ENCODE results near the gene CAPN11. TPM values are rescaled to one million over a fixed set of nuclear protein-coding genes. Genes with fewer than 3 reads are reported as not detected.
"Not testable (repeated sequence)": the region's sequence is repeated elsewhere in the genome, so short reads cannot be mapped to it uniquely, and the experiment has no call there.

Gene CAPN11
- total RNA-seq, 1 donor, result 0.10 TPM

DNA sequence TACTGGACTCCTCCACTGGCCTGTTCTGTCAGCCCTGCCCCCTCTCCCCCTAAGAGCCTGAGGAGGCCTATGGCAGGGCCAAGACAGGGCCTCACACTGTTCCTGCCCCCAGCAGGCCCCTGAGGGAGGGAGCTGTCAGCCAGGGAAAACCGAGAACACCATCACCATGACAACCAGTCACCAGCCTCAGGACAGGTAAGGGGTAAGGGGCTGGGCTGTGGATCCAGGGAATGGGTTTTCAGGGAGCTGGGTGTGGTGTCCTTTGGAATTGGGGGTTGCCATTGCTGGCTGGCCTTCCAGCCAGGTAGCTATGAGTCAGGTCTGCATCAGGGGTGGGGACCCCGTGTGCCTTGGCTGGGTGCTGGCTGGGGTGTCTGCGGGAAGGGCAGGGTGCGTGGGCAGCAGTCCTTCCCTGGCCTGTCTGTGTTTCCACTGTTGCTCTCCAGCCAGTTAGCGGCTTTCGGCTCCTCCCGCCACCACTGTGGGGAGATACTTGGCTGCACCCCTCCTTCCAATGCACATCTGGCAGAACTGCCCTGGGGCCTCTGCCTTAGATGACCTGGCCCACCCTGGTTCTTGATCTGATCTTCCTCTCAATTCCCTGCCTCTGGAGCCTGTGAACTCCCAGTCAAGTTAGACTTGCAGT is 68.7 kb downstream of the CAPN11 start:
- Histone ChIP-seq H3K4me1 (ENCODE audit: insufficient read depth, low read length) (peaks cover 28% of the 10 kb centered on the region), H3K27me3 (ENCODE audit: insufficient read depth, low read length) (no peaks in the 10 kb centered on the region), H3K9me3 (ENCODE audit: low read depth, low read length) (no peaks in the 10 kb centered on the region), H3K4me3 (ENCODE audit: low read length) (no peak overlapping the region)

DNA sequence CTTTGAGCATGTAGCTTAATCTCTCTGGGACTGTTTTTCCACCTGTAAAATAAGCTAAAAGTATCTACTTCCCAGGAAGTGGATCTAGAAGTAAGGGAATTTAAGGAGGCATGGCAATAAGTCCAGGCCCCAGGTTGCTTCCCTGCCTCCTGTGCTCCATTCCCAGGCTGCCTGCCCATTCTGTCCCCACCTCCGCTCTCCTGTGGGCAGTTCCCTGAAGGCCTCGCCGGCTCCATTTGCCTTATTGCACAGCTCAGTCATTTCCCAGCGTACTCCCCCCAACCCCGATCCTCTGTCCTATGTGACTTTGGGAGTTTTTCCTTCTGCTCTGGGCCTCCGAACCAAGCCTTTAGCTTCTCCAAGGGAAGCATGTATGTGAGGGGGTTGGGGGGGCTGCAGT is 69.4 kb downstream of the CAPN11 start:
- Histone ChIP-seq H3K9me3 (ENCODE audit: low read depth, low read length) (no peaks in the 10 kb centered on the region), H3K4me1 (ENCODE audit: insufficient read depth, low read length) (peaks cover 24% of the 10 kb centered on the region), H3K4me3 (ENCODE audit: low read length) (no peak overlapping the region), H3K27me3 (ENCODE audit: insufficient read depth, low read length) (no peaks in the 10 kb centered on the region)

DNA sequence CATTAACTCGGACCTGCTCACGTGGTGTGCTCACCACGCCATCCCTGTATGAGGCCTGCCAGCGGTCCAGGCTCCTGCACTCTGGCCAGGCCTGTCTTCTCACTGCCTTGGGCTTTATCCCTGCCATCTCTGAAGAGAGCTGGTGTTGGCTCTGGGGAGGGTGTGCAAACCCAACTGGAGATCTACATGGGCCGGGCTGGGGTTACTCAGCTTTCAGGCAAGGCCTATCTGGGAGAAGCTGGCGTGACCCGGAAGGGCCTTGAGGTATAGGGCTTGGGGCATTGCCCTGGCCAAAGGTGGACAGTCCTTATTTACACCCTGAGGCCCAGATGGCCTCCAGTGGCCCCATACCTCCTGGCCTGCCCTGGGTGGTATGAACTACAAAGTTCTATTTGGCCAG is 69.8 kb downstream of the CAPN11 start:
- Histone ChIP-seq H3K4me3 (ENCODE audit: low read length) (no peak overlapping the region), H3K4me1 (ENCODE audit: insufficient read depth, low read length) (peaks cover 27% of the 10 kb centered on the region), H3K27me3 (ENCODE audit: insufficient read depth, low read length) (no peaks in the 10 kb centered on the region), H3K9me3 (ENCODE audit: low read depth, low read length) (no peaks in the 10 kb centered on the region)

DNA sequence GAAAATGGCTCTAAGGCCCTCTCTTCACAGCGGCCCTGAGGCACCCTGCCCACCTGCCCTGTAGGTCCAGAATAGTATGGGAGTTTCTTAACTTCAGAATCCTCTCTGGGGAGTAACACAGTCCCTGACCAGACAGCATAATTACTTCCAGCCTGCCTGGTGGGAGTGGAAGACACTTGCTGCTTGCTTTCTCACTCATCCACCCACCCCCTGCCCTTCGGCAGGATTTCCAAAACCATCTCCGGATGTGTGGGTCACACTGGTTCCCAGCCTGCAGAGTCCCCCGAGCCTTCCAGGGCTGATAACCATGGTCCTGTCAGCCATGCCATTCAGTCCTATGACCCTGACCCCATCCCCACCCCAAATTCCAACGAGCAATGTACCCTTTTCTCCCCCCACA is 70.2 kb downstream of the CAPN11 start:
- Histone ChIP-seq H3K4me3 (ENCODE audit: low read length) (no peak overlapping the region), H3K9me3 (ENCODE audit: low read depth, low read length) (no peaks in the 10 kb centered on the region)

DNA sequence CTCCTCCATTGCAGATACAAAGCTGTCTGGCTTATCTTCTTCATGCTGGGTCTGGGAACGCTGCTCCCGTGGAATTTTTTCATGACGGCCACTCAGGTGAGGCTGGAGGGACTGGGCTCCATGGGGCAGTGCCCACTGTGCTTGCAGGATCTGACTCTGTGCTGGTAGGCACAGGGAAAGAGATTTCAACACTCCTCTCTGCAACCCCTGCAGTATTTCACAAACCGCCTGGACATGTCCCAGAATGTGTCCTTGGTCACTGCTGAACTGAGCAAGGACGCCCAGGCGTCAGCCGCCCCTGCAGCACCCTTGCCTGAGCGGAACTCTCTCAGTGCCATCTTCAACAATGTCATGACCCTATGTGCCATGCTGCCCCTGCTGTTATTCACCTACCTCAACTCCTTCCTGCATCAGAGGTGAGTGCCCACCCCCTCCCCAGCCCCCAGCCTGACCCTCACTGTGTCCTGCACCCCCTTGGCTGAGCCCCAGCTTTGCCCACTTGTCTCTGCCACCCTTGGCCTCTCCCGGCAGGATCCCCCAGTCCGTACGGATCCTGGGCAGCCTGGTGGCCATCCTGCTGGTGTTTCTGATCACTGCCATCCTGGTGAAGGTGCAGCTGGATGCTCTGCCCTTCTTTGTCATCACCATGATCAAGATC is 70.9 kb downstream of the CAPN11 start:
- Histone ChIP-seq H3K27me3 (ENCODE audit: insufficient read depth, low read length) (no peaks in the 10 kb centered on the region), H3K9me3 (ENCODE audit: low read depth, low read length) (no peaks in the 10 kb centered on the region), H3K4me3 (ENCODE audit: low read length) (no peak overlapping the region), H3K4me1 (ENCODE audit: insufficient read depth, low read length) (peaks cover 28% of the 10 kb centered on the region)

More for the DNA sequence above, 70.2 kb downstream of the CAPN11 start:
- Histone ChIP-seq H3K4me1 (ENCODE audit: insufficient read depth, low read length) (peaks cover 31% of the 10 kb centered on the region), H3K27me3 (ENCODE audit: insufficient read depth, low read length) (no peaks in the 10 kb centered on the region)

DNA sequence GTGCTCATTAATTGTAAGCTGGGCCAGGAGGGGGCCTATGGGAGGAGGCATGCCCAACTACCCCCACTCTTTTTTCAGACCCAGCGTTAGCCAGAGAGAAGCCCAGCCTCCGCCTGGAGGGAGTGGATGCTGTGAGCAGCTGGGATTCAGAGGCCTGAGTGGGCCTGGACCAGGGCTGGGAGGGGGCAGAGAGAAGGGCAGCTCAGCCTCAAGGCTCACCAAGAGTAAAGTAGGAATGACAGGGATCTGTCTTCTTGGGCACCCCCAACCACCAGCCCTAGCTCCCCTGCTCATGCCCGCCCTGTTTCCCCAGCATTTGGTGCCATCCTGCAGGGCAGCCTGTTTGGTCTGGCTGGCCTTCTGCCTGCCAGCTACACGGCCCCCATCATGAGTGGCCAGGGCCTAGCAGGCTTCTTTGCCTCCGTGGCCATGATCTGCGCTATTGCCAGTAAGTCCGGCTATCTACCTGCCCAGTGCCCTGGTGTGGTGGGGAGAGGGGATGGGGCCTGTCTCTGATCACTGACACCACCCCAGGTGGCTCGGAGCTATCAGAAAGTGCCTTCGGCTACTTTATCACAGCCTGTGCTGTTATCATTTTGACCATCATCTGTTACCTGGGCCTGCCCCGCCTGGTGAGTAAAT is 71.5 kb downstream of the CAPN11 start:
- H3K27me3 ChIP-seq (ENCODE audit: insufficient read depth, low read length), result no peaks in the 10 kb centered on the region
- H3K4me3 ChIP-seq (ENCODE audit: low read length), result no peak overlapping the region
- no peaks in the 10 kb centered on the region for H3K9me3 ChIP-seq (ENCODE audit: low read depth, low read length)
- peaks cover 24% of the 10 kb centered on the region for H3K4me1 ChIP-seq (ENCODE audit: insufficient read depth, low read length)

DNA sequence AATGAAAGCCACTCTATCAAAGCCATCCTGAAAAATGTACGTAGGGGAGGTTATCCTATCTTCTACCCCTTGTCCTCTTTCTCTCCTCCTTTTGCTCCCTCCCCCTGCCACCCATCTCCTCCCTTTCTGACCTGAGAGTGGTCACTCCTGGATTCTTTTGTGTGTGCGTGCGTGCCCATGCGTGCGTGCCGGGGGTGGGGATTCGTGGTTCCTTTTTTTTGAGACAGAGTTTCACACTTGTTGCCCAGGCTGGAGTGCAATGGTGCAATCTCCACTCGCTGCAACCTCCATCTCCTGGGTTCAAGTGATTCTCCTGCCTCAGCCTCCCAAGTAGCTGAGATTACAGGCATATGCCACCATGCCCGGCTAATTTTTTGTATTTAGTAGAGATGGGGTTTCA is 72.8 kb downstream of the CAPN11 start:
- not testable (repeated sequence) for H3K9me3 ChIP-seq (ENCODE audit: low read depth, low read length); H3K27me3 ChIP-seq (ENCODE audit: insufficient read depth, low read length); H3K4me3 ChIP-seq (ENCODE audit: low read length)
- H3K4me1 ChIP-seq (ENCODE audit: insufficient read depth, low read length), result peaks cover 21% of the 10 kb centered on the region

DNA sequence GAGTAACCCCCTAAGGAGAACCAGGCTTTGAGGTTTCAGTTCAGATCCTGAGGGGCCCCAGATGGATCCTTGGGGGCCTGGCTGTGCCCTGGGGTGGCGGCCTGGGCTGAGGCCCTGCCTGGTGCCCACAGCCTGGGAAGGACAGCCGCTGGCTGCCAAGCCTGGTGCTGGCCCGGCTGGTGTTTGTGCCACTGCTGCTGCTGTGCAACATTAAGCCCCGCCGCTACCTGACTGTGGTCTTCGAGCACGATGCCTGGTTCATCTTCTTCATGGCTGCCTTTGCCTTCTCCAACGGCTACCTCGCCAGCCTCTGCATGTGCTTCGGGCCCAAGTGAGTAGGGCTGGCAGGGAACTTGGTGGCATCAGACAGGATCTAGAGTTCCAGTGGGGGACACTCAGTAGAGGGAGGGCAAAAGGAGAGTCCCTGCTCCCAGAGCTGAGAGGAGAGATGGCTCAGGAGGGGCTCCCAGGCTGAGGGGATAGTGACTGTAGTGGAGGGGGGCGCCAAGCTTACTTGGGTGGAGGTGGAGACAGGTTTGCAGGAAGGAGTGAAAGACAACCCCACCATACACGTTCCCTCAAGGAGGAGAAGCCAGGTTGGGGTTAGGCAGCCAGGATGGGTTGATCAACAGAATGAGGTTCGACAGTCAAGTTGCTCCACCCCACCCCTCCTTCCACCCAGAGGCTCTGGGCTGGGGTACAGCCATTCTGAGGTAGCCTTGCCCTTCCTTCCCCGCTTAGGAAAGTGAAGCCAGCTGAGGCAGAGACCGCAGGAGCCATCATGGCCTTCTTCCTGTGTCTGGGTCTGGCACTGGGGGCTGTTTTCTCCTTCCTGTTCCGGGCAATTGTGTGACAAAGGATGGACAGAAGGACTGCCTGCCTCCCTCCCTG is 74.3 kb downstream of the CAPN11 start:
- no peaks in the 10 kb centered on the region for H3K9me3 ChIP-seq (ENCODE audit: low read depth, low read length)
- no peak overlapping the region for H3K4me3 ChIP-seq (ENCODE audit: low read length)
- no peaks in the 10 kb centered on the region for H3K27me3 ChIP-seq (ENCODE audit: insufficient read depth, low read length)
- peaks cover 27% of the 10 kb centered on the region for H3K4me1 ChIP-seq (ENCODE audit: insufficient read depth, low read length)

DNA sequence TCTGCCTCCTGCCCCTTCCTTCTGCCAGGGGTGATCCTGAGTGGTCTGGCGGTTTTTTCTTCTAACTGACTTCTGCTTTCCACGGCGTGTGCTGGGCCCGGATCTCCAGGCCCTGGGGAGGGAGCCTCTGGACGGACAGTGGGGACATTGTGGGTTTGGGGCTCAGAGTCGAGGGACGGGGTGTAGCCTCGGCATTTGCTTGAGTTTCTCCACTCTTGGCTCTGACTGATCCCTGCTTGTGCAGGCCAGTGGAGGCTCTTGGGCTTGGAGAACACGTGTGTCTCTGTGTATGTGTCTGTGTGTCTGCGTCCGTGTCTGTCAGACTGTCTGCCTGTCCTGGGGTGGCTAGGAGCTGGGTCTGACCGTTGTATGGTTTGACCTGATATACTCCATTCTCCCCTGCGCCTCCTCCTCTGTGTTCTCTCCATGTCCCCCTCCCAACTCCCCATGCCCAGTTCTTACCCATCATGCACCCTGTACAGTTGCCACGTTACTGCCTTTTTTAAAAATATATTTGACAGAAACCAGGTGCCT is 75.0 kb downstream of the CAPN11 start:
- Histone ChIP-seq H3K4me3 (ENCODE audit: low read length) (no peak overlapping the region), H3K9me3 (ENCODE audit: low read depth, low read length) (no peaks in the 10 kb centered on the region), H3K4me1 (ENCODE audit: insufficient read depth, low read length) (peaks cover 32% of the 10 kb centered on the region), H3K27me3 (ENCODE audit: insufficient read depth, low read length) (no peaks in the 10 kb centered on the region)

Other genes starting within 250 kb of the CAPN11 start
- 10.3 TPM for gene MRPL14, start 31.4 kb upstream of the CAPN11 start, total RNA-seq
- 8.1 TPM for gene TMEM63B, start 31.3 kb upstream of the CAPN11 start, total RNA-seq
- not detected for gene MYMX, start 58.1 kb downstream of the CAPN11 start, total RNA-seq
- 4.4 TPM for gene SLC29A1, start 64.8 kb downstream of the CAPN11 start, total RNA-seq
- 442 TPM for gene HSP90AB1, start 88.3 kb downstream of the CAPN11 start, total RNA-seq
- gene SLC35B2, start 98.7 kb downstream of the CAPN11 start, total RNA-seq, result 8.2 TPM
- gene NFKBIE, start 106.7 kb downstream of the CAPN11 start, total RNA-seq, result 125 TPM
- not detected for gene TMEM151B, start 111.6 kb downstream of the CAPN11 start, total RNA-seq
- gene AARS2, start 154.5 kb downstream of the CAPN11 start, total RNA-seq, result 4.9 TPM
- gene SPATS1, start 183.8 kb downstream of the CAPN11 start, total RNA-seq, result not detected
- gene CDC5L, start 228.9 kb downstream of the CAPN11 start, total RNA-seq, result 30.5 TPM

Data from mononuclear cell (primary cell).